GOT3 (cell line): ENCODE measurements around the gene NUTM1.

ENCODE experiments used
- DNase-seq: peaks from one replicate; lab custom pipeline; 2025; ENCODE audit warnings: mixed read lengths; lab: John Stamatoyannopoulos, UW

The NUTM1 gene

GRCh38 chr15:34342737-34343575, at the start of gene NUTM1, which contains the start of gene NOP10:
Gene NUTM1 (plus strand): TSS chr15:34343315. CDS start chr15:34343697, 382 bp downstream.
Gene NOP10 (minus strand): TSS chr15:34343136. CDS start chr15:34343073, 63 bp downstream.
- DNase-seq: peak; percentile 61

GRCh38 chr15:34297059-34297458, 46.1 kb upstream of the NUTM1 start:
- no peak for DNase-seq

- DNase-seq: no peak
Observed at GRCh38 chr15:34301058-34301457, 42.1 kb upstream of the NUTM1 start.

GRCh38 chr15:34304613-34305012, 38.5 kb upstream of the NUTM1 start:
- no peak for DNase-seq

- no peak for DNase-seq
Observed at GRCh38 chr15:34311563-34311962, 31.6 kb upstream of the NUTM1 start.

GRCh38 chr15:34314491-34315490, 28.3 kb upstream of the NUTM1 start:
- no peak for DNase-seq

- no peak for DNase-seq
Observed at GRCh38 chr15:34318277-34319079, 24.6 kb upstream of the NUTM1 start.

GRCh38 chr15:34323217-34323616, 19.9 kb upstream of the NUTM1 start:
- DNase-seq: no peak

GRCh38 chr15:34324933-34325332, 18.2 kb upstream of the NUTM1 start:
- no peak for DNase-seq

GRCh38 chr15:34325368-34325767, 17.7 kb upstream of the NUTM1 start:
- DNase-seq: no peak

GRCh38 chr15:34327906-34328305, 15.2 kb upstream of the NUTM1 start:
- no peak for DNase-seq

GRCh38 chr15:34329006-34329405, 14.1 kb upstream of the NUTM1 start:
- DNase-seq: no peak

GRCh38 chr15:34330279-34330678, 12.8 kb upstream of the NUTM1 start:
- DNase-seq: no peak

GRCh38 chr15:34331809-34332208, 11.3 kb upstream of the NUTM1 start:
- no peak for DNase-seq

- DNase-seq: no peak
Observed at GRCh38 chr15:34332553-34333120, 10.5 kb upstream of the NUTM1 start.

- DNase-seq: no peak
Observed at GRCh38 chr15:34334672-34335071, 8.4 kb upstream of the NUTM1 start.

- no peak for DNase-seq
Observed at GRCh38 chr15:34335176-34336032, 7.7 kb upstream of the NUTM1 start.

GRCh38 chr15:34336231-34336990, 6.7 kb upstream of the NUTM1 start:
- DNase-seq: no peak

GRCh38 chr15:34336991-34337556, 6.0 kb upstream of the NUTM1 start:
- DNase-seq: no peak
